Memory B cell (primary cell): Measurements from ENCODE around the gene SELPLG.

Experiments
- ATAC-seq: fragments of 150-1000 bp; cut with Tn5 transposase; 2 replicates; pipeline ENCODE4 v1.10.0; 2021; ENCODE audit warnings: low read depth, mild to moderate bottlenecking, moderate library complexity
- DNase-seq, 2 donors: peaks; one replicate each; pipeline ENCODE4 v3.0.0; 2022; ENCODE audit warnings: low spot score in 2 of 2
- H3K27ac Mint-ChIP-seq: one replicate; pipeline ENCODE4 v1.8.0; 2022; ENCODE audit warnings: mild to moderate bottlenecking, moderate library complexity, mixed read lengths
- H3K27me3 Mint-ChIP-seq: one replicate; pipeline ENCODE4 v1.8.0; 2022; ENCODE audit warnings: mixed read lengths
- H3K36me3 Mint-ChIP-seq: one replicate; pipeline ENCODE4 v1.8.0; 2022; ENCODE audit warnings: mild to moderate bottlenecking, mixed read lengths
- H3K4me1 Mint-ChIP-seq: one replicate; pipeline ENCODE4 v1.8.0; 2022; ENCODE audit warnings: mixed read lengths
- H3K4me3 Mint-ChIP-seq: one replicate; pipeline ENCODE4 v1.8.0; 2022; ENCODE audit warnings: mild to moderate bottlenecking, moderate library complexity, mixed read lengths
- H3K9me3 Mint-ChIP-seq: one replicate; pipeline ENCODE4 v1.8.0; 2022; ENCODE audit warnings: mixed read lengths

Gene SELPLG

GRCh38 chr12:108603743-108604142 is 30.0 kb downstream of the SELPLG start:
- ATAC-seq, result no peak
- peaks cover 11% of the 10 kb centered on the region for H3K4me1 Mint-ChIP-seq
- no peak overlapping the region for H3K4me3 Mint-ChIP-seq
- H3K36me3 Mint-ChIP-seq, result no peaks in the 10 kb centered on the region
- H3K27ac Mint-ChIP-seq, result no peak overlapping the region
- peaks cover 2% of the 10 kb centered on the region for H3K27me3 Mint-ChIP-seq
- no peaks in the 10 kb centered on the region for H3K9me3 Mint-ChIP-seq
- DNase-seq, result no peak

GRCh38 chr12:108602976-108603704 is 30.6 kb downstream of the SELPLG start:
- Mint-ChIP-seq H3K4me3 (no peak overlapping the region), H3K36me3 (no peaks in the 10 kb centered on the region), H3K27ac (no peak overlapping the region), H3K27me3 (peaks cover 2% of the 10 kb centered on the region), H3K4me1 (peaks cover 11% of the 10 kb centered on the region), H3K9me3 (no peaks in the 10 kb centered on the region)
- ATAC-seq (no peak), DNase-seq (no peak)

GRCh38 chr12:108602209-108602705 is 31.4 kb downstream of the SELPLG start:
- Mint-ChIP-seq H3K9me3 (no peaks in the 10 kb centered on the region), H3K27ac (no peak overlapping the region), H3K4me3 (no peak overlapping the region), H3K4me1 (peaks cover 16% of the 10 kb centered on the region), H3K27me3 (peaks cover 4% of the 10 kb centered on the region), H3K36me3 (no peaks in the 10 kb centered on the region)
- no peak for ATAC-seq
- no peak for DNase-seq

- Mint-ChIP-seq H3K9me3 (no peaks in the 10 kb centered on the region), H3K27me3 (peaks cover 4% of the 10 kb centered on the region), H3K36me3 (no peaks in the 10 kb centered on the region), H3K4me1 (peaks cover 12% of the 10 kb centered on the region), H3K27ac (no peak overlapping the region), H3K4me3 (no peak overlapping the region)
- no peak for DNase-seq
- ATAC-seq, result no peak
These were observed 33.0 kb downstream of the SELPLG start for GRCh38 chr12:108600702-108601007.

GRCh38 chr12:108599948-108600701 is 33.6 kb downstream of the SELPLG start:
- H3K27me3 Mint-ChIP-seq, result peaks cover 4% of the 10 kb centered on the region
- no peak overlapping the region for H3K27ac Mint-ChIP-seq
- no peaks in the 10 kb centered on the region for H3K36me3 Mint-ChIP-seq
- H3K9me3 Mint-ChIP-seq, result no peaks in the 10 kb centered on the region
- no peak overlapping the region for H3K4me3 Mint-ChIP-seq
- ATAC-seq (no peak), DNase-seq (no peak)
- H3K4me1 Mint-ChIP-seq, result peaks cover 7% of the 10 kb centered on the region

GRCh38 chr12:108599541-108599940 is 34.2 kb downstream of the SELPLG start:
- H3K36me3 Mint-ChIP-seq, result no peaks in the 10 kb centered on the region
- H3K4me1 Mint-ChIP-seq, result peaks cover 7% of the 10 kb centered on the region
- no peak overlapping the region for H3K27ac Mint-ChIP-seq
- no peak for ATAC-seq
- H3K9me3 Mint-ChIP-seq, result no peaks in the 10 kb centered on the region
- no peak for DNase-seq
- H3K4me3 Mint-ChIP-seq, result no peak overlapping the region
- H3K27me3 Mint-ChIP-seq, result peaks cover 4% of the 10 kb centered on the region

GRCh38 chr12:108598553-108599250 is 35.0 kb downstream of the SELPLG start:
- Mint-ChIP-seq H3K27me3 (peaks cover 3% of the 10 kb centered on the region), H3K4me1 (peaks cover 5% of the 10 kb centered on the region), H3K4me3 (no peak overlapping the region), H3K27ac (no peak overlapping the region), H3K36me3 (no peaks in the 10 kb centered on the region), H3K9me3 (no peaks in the 10 kb centered on the region)
- ATAC-seq (no peak), DNase-seq (no peak)

GRCh38 chr12:108597559-108598471 is 35.9 kb downstream of the SELPLG start, which contains the start of gene TMEM119:
TSS of gene TMEM119 (minus strand) at chr12:108598084. CDS start at chr12:108592383, 5,701 bp downstream.
- no peaks in the 10 kb centered on the region for H3K9me3 Mint-ChIP-seq
- H3K4me3 Mint-ChIP-seq, result no peak within 1 kb of the TSS
- DNase-seq (no peak), ATAC-seq (no peak)
- H3K36me3 Mint-ChIP-seq, result no peaks in the 10 kb centered on the region
- H3K27me3 Mint-ChIP-seq, result peaks cover 3% of the 10 kb centered on the region
- H3K4me1 Mint-ChIP-seq, result peaks cover 5% of the 10 kb centered on the region
- H3K27ac Mint-ChIP-seq, result no peak within 1 kb of the TSS

GRCh38 chr12:108596854-108597558 is 36.7 kb downstream of the SELPLG start:
- no peak for DNase-seq

GRCh38 chr12:108595711-108596647 is 37.7 kb downstream of the SELPLG start:
- no peaks in the 10 kb centered on the region for H3K9me3 Mint-ChIP-seq
- DNase-seq (no peak), ATAC-seq (no peak)
- no peaks in the 10 kb centered on the region for H3K36me3 Mint-ChIP-seq
- no peak overlapping the region for H3K4me3 Mint-ChIP-seq
- peaks cover 5% of the 10 kb centered on the region for H3K4me1 Mint-ChIP-seq
- peaks cover 3% of the 10 kb centered on the region for H3K27me3 Mint-ChIP-seq
- no peak overlapping the region for H3K27ac Mint-ChIP-seq

More at GRCh38 chr12:108596854-108597558, 36.7 kb downstream of the SELPLG start:
- ATAC-seq, result no peak
- peaks cover 3% of the 10 kb centered on the region for H3K27me3 Mint-ChIP-seq
- no peak overlapping the region for H3K27ac Mint-ChIP-seq
- peaks cover 5% of the 10 kb centered on the region for H3K4me1 Mint-ChIP-seq
- no peaks in the 10 kb centered on the region for H3K9me3 Mint-ChIP-seq
- H3K4me3 Mint-ChIP-seq, result no peak overlapping the region
- no peaks in the 10 kb centered on the region for H3K36me3 Mint-ChIP-seq

- DNase-seq (no peak), ATAC-seq (no peak)
- no peak overlapping the region for H3K27ac Mint-ChIP-seq
- H3K27me3 Mint-ChIP-seq, result peaks cover 3% of the 10 kb centered on the region
- H3K36me3 Mint-ChIP-seq, result no peaks in the 10 kb centered on the region
- H3K4me3 Mint-ChIP-seq, result no peak overlapping the region
- peaks cover 5% of the 10 kb centered on the region for H3K4me1 Mint-ChIP-seq
- H3K9me3 Mint-ChIP-seq, result no peaks in the 10 kb centered on the region
These were observed 38.6 kb downstream of the SELPLG start for GRCh38 chr12:108594960-108595710.
